Measurements from ENCODE around the gene DUSP5.

DNA sequence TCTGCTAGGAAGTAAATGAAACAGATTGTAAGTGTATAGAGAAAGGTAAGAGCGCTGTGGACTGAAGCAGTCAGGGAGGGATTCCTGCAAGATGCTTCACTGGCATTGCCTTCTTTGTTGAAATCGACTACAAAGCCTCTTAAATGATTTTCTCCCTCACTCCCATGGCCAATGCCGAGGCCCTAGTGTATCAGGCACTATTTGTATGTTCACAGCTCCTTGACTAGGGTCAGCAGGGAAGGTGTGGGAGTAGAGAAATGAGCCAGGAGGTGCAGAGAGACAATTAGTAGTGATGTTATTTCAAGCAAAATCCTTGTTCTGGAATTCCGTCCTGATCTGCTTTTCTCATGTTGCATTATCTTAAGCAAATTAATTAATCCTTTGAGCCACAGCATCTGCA is 22.9 kb upstream of the DUSP5 start:
- TF ChIP-seq, protein P1, sequence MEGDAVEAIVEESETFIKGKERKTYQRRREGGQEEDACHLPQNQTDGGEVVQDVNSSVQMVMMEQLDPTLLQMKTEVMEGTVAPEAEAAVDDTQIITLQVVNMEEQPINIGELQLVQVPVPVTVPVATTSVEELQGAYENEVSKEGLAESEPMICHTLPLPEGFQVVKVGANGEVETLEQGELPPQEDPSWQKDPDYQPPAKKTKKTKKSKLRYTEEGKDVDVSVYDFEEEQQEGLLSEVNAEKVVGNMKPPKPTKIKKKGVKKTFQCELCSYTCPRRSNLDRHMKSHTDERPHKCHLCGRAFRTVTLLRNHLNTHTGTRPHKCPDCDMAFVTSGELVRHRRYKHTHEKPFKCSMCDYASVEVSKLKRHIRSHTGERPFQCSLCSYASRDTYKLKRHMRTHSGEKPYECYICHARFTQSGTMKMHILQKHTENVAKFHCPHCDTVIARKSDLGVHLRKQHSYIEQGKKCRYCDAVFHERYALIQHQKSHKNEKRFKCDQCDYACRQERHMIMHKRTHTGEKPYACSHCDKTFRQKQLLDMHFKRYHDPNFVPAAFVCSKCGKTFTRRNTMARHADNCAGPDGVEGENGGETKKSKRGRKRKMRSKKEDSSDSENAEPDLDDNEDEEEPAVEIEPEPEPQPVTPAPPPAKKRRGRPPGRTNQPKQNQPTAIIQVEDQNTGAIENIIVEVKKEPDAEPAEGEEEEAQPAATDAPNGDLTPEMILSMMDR (conservative IDR thresholded peaks at IDR 0.05 in 1 of 2, IDR thresholded peaks at IDR 0.05 in 1 of 2; ENCODE audit: extremely low read depth in 1 of 2, insufficient read depth in 1 of 2, low read depth in 1 of 2, low read length in 2 of 2), result no peak
- TF ChIP-seq EZH2 (IDR thresholded peaks at IDR 0.05; ENCODE audit: borderline replicate concordance, low read length), result no peak

Measured in mammary epithelial cell (primary cell).